ENCODE data around the gene CDKN1C. TPM values are rescaled to one million over a fixed set of nuclear protein-coding genes. Genes with fewer than 3 reads are reported as not detected.
"Not testable (repeated sequence)": the region's sequence is repeated elsewhere in the genome, so short reads cannot be mapped to it uniquely, and the experiment has no call there.

The CDKN1C gene
- polyA plus RNA-seq, 1 of the 3 experiments (the other 2 are of a cell fraction) = 1.6 TPM

- Histone ChIP-seq H3K9ac (no peak overlapping the region), H3K4me2 (no peak overlapping the region), H2AFZ (ENCODE audit: low read depth) (no peak overlapping the region), H3K27me3 (ENCODE audit: insufficient read depth) (no peaks in the 10 kb centered on the region), H3F3A (replicated peaks; ENCODE audit: insufficient read depth) (no peaks in the 10 kb centered on the region), H3K9me2 (no peaks in the 10 kb centered on the region), H3K4me1 (ENCODE audit: control insufficient read depth in 1 of 2, insufficient read depth in 2 of 2, low read depth in 1 of 2, low read length in 1 of 2) (peaks cover 10 to 18% of the 10 kb centered on the region in 2 experiments; a peak in 3 of 4 replicates), H3K36me3 (replicated peaks in 1 of 2; ENCODE audit: control insufficient read depth in 1 of 2, insufficient read depth in 2 of 2, low read length in 1 of 2) (no peaks in the 10 kb centered on the region), H3K9me3 (no peaks in the 10 kb centered on the region), H3K27ac (ENCODE audit: low read depth in 2 of 2, low read length in 1 of 2) (no peak overlapping the region), H4K20me1 (ENCODE audit: insufficient read depth) (no peaks in the 10 kb centered on the region), H3K4me3 (ENCODE audit: low read depth in 2 of 2, low read length in 1 of 2) (no peak overlapping the region), H3K79me2 (ENCODE audit: insufficient read depth) (no peaks in the 10 kb centered on the region)
- no peak for DNase-seq
- POLR2A ChIA-PET = no interaction called here
- CTCF ChIA-PET = no interaction called here
- 85% methylated on average over 4 of the region's 14 CpGs for WGBS (ENCODE audit: low lambda C conversion rate)
- no peak for TF ChIP-seq REST (IDR thresholded peaks at IDR 0.05; ENCODE audit: low read depth, low read length)
- no peak for TF ChIP-seq MEF2A (IDR thresholded peaks at IDR 0.05; ENCODE audit: borderline replicate concordance, low read depth)
- TF ChIP-seq, protein P1, sequence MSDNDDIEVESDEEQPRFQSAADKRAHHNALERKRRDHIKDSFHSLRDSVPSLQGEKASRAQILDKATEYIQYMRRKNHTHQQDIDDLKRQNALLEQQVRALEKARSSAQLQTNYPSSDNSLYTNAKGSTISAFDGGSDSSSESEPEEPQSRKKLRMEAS (IDR thresholded peaks at IDR 0.05; ENCODE audit: low read depth) = no peak
- TF ChIP-seq FOXM1 (IDR thresholded peaks at IDR 0.05; ENCODE audit: low read depth) = no peak
- no peak for TF ChIP-seq TEAD4 (IDR thresholded peaks at IDR 0.05; ENCODE audit: borderline replicate concordance, insufficient read depth)
- no peak for TF ChIP-seq RCOR1 (IDR thresholded peaks at IDR 0.05; ENCODE audit: low read length)
Measured at GRCh38 chr11:2908130-2908529, 22.6 kb upstream of the CDKN1C start.

DNA sequence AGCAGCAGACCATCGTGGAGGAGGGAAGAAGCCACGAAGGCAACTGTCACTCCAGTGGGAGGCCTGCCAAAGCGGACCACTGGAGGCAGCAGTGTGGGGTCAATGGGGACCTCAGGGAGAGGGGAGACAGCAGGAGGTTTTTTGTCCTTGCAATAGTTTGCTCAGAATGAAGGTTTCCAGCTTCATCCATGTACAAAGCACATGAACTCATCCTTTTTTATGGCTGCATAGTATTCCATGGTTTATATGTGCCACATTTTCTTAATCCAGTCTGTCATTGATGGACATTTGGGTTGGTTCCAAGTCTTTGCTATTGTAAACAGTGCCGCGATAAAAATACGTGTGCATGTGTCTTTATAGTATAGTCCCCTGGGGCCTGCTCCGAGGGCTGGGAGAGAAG lies 19.7 kb upstream of the CDKN1C start:
- 93% methylated on average over 7 of the region's 7 CpGs for WGBS (ENCODE audit: low lambda C conversion rate)
- CTCF ChIA-PET = interaction anchor here (0.6 to 7.6 kb wide), 4 partner anchors 14 to 373 kb away, joined by 3 to 66 read pairs (median 30); partner anchors contain the start of gene PHLDA2
- H3K36me3 ChIP-seq (replicated peaks in 1 of 2; ENCODE audit: control insufficient read depth in 1 of 2, insufficient read depth in 2 of 2, low read length in 1 of 2); H3K4me3 ChIP-seq (ENCODE audit: low read depth in 2 of 2, low read length in 1 of 2); H3K4me2 ChIP-seq; POLR2A ChIA-PET; H3K9me2 ChIP-seq; H3K9me3 ChIP-seq; H4K20me1 ChIP-seq (ENCODE audit: insufficient read depth); H2AFZ ChIP-seq (ENCODE audit: low read depth); H3F3A ChIP-seq (replicated peaks; ENCODE audit: insufficient read depth); H3K27me3 ChIP-seq (ENCODE audit: insufficient read depth); H3K27ac ChIP-seq (ENCODE audit: low read depth in 2 of 2, low read length in 1 of 2); DNase-seq; H3K79me2 ChIP-seq (ENCODE audit: insufficient read depth); H3K9ac ChIP-seq: not testable (repeated sequence)
- peaks cover 4 to 15% of the 10 kb centered on the region in 2 experiments; a peak in 2 of 4 replicates for H3K4me1 ChIP-seq (ENCODE audit: control insufficient read depth in 1 of 2, insufficient read depth in 2 of 2, low read depth in 1 of 2, low read length in 1 of 2)

All from SK-N-SH (cell line).